NCI-H510A (cell line): ENCODE data around the gene RNU1-2.
"Not testable (repeated sequence)": the region's sequence is repeated elsewhere in the genome, so short reads cannot be mapped to it uniquely, and the experiment has no call there.

Experiments
- DNase-seq: peaks from one replicate; lab custom pipeline; 2025; lab: John Stamatoyannopoulos, UW

RNU1-2 gene

DNA sequence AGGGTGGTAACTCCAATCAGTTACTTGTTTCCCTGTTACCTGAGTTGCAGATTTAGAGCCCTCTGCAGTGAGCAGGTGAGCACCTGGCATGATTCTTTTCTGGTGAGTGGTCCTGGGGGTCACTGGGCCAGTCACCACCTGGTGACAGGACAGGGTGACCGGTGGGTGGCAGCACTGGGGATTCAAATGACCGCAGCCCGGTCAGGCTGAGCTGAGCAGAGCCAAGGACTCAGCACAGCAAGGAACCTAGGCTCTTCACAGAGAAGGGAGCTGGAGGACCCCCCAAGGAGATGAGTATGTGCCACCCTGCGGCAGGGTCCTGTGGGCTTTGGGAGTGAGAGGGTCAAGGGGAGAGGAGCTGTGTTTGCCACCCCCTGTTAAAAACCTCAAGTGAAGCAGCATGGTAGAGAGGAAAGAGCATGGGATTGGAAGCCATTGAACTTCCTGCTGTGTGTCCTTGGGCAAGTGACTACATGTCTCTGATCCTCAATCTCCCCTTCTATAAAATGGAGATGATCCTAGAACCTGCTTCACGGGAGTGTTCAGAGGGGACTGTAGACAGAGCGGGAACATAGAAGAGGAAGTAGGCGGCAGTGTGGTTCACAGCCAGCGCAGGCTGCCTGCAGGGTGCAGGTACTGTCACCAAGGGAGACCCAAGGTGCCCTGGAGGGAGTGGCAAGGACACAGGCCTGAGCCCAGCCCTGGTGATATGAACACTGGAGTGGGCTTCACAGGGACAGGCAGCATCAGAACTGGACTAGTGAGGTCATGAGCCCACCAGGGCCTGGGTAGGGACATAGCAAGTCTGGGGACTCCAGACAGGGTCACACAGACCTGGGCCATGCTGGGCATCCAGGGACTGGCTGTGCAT lies 16.3 kb downstream of the RNU1-2 start:
- DNase-seq, result not testable (repeated sequence)

DNA sequence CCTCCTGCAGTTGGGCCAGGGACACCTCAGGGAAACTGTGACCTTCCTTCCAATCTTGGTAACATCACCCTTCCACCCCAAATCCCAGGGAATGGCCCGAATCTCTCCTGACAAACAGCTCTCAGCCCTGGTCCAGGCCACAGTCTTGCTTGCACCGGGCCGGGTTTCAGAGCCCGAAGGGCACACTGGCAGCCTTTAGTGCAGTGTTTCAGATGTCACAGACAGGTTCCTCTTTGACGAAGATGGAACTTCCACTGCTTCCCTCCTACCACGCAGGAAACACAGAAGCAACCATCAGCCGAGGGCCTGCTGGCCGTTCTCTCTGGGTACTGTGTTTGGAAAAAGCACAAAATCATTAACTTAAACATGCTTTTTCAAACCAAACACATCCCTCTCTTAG lies 17.0 kb downstream of the RNU1-2 start:
- DNase-seq, result not testable (repeated sequence)

DNA sequence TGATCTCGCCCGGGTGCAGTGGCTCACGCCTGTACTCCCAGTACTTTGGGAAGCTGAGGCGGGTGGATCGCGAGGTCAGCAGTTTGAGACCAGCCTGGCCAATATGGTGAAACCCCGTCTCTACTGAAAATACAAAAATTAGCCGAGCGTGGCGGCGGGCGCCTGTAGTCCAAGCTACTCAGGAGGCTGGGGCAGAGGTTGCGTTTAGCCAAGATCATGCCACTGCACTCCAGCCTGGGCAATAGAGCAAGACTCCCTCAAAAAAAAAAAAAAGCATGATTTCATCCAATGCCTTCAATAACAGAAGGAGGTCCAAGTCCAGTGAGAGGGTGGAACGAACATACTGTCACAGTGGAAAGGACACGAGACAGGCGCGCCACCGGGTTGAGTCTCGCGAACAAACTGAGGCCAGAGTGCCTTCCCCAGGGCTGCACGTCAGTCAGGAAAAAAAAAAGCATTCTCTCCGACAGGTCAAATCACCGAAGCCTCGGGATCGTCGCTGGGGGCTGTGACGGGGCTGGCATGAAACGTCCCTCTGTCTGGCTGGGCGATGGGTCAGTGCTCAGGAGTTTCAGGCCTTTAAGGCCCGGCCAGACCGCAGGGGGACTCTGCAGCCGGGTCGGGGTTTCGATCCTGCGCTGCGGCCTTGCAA lies 17.5 kb downstream of the RNU1-2 start:
- DNase-seq, result no peak

DNA sequence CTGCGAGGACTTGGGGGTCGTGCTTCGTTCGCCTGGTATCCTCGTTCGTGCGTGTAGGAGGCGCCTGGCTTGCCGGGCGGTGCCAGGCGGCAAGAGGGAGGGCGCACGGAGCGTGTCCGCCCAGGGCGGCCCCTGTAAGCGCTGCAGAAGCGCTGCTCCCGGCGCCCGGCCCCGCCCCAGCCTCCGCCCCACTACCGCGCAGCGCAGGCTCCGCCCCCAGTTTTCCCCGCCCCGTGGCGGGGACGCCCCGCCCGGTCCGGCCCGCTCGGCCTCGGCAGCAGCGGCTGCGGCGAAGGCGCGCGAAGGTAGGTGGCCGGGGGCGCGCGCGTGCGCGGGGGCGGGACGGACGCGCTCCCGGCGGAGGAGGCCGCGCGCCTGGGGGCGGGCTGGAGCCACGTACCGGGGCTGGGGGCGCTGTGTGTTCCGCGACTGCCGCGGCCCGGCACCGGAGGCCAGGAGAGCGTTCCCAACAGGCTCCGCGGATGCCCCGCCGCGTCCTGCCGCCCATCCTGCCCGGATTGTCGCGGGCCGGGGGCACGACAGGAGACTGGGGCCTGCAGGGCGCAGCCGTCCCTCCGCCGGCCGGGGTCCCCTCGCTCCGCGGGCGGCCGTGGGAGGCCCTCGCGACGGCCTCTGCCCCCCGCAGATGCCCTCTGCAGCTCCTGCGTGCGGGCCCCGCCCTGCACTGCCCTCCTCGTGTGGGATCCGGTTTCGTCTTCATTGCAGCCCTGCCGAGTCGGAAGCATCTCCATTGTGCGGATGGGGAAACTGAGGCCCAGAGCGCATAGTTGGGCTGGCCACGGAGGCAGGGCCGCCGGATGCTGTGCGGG lies 18.3 kb downstream of the RNU1-2 start:
- DNase-seq, result peak; percentile 99

DNA sequence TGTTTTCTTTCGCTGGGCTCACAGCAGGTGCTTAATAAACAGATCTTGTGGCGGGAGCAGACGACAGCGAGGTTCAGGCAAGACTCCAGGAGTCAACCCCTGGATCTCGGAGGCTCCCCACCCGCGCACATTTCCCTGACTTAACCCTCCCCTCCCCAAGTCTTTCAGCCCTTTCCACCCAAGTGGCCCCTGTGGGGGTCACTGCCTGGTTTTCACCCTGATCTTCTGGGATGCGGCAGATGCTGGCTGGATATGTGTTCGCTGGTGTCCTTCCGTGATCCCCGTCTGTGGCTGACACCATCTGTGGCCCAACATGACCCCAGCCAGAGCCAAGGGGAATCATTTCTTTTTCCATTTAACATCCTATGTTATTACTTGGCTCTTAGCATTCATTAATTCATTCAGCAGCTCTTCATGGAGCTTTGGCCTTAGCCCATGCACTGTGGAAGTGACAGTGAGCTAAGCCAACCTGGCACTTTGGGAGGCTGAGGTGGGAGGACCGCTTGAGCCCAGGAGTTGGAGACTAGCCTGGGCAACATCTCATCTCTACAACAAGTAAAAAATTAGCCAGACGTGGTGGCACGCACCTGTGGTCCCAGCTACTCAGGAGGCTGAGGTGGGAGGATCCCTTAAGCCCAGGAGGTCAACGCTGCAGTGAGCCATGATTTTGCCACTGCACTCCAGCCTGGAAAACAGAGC lies 19.3 kb downstream of the RNU1-2 start:
- not testable (repeated sequence) for DNase-seq

DNA sequence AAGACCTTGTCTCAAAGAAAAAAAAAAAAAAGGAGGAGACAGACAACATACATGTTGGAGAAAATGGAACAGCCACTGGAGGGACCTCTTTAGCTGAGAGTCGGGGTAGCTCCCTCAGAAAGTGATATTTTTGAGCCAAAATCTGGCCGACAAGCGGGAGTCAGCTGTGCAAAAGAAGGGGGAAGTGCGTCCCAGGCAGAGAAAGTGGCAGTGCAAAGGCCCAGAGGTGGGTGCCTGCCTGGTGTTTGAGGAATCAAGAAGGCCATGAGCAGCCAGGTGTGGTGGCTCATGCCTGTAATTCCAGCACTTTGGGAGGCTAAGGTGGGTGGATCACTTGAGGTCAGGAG lies 19.8 kb downstream of the RNU1-2 start:
- no peak for DNase-seq

DNA sequence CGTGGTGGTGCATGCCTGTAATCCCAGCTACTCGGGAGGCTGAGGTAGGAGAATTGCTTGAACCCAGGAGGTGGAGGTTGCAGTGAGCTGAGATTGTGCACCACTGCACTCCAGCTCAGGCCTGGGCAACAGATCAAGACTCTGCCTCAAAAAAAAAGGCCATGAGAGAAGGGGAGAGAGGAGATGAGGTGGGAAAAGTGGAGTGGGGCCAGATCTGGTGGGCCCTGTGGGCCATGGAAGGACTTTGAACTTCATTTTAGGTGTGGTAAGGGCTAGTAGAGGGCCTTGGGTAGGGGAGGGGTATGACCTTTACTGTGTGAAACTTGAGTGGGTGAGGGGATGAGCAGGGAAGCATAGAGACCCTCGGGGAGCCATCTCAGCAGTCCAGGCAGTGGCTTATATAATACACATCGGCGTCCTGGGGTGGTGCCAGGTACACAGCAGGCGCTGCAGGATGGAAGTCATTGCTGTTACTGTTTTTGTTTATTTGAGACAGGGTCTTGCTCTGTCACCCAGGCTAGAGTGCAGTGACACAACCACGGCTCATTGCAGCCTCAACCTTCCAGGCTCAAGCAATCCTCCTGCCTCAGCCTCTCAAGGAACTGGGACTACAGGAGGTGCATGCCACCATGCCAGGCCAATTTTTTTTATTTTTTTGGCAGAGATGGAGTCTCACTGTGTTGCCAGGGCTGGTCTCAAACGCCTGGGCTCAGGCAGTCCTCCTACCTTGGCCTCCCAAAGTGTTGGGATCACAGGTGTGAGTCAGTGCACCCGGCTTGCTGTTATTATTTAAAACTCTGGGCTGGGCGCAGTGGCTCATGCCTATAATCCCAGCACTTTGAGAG lies 20.5 kb downstream of the RNU1-2 start:
- not testable (repeated sequence) for DNase-seq

DNA sequence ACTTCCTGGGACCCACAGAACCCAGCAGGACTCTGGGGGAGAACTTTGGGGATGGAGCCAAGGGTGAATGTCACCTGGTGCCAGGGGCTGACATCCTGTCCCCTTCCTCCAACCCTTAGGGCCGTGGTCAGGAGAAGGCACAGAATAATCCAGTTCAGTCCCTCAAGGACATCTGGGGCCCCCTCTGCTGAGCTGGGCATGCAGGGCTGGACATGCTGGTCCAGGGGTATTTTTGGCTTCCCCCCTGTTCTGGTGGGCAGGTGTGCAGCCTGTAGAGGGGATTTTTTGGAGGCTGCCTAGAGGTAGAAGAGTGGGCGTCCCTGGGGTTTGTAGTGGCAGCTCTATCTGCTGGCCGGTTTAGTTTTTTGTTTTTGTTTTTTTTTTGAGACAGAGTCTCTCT lies 22.6 kb downstream of the RNU1-2 start:
- DNase-seq, result no peak

DNA sequence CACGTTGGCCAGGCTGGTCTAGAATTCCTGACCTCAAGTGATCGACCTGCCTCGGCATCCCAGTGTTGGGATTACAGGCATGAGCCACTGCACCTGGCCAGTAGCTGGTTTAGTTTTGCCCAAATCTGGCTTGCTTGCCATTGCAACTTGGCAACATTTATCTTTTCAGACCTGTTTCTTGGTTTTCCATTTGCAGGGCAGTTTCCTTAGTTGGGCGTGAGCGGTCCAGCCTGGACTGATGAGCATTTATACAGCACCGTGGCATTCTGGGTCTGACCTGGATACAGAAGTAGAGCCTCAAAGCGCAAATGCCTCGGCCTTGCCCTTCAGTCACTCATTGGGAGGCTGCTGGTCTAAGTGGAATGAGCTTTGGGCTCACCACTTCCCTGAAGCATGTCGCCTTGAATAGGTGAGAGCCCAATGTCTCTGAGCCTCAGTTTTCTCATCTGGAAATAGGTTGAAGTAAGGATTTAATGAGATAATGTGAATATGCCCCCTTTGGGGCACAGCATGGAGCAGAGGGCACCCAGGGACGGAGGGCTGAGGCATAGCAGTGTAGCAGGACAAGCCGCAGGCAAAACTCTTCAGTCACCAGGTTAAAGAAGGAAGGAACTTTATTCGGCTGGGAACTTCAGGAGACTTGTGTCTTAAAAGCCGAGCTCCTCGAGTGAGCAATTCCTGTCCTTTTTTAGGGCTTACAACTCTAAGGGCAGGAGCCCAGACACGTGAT lies 23.3 kb downstream of the RNU1-2 start:
- DNase-seq, result not testable (repeated sequence)

DNA sequence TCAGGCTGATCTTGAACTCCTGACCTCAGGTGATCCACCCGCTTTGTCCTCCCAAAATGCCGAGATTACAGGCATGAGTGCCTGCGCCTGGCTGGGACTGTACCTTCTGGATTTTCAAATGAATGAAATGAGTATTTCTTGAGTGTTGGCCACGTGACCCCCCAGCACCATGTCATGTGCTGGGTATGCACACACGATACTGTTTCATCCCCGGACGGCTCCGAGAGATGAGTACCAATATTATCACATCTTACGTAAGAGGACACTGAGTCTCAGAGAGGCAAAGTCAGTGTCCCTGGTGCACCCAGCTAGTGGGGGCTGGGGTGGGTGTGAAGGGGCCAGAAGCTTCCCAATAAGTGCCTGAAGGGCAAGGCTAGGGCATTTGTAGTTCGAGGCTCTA lies 25.2 kb downstream of the RNU1-2 start:
- DNase-seq, result no peak

DNA sequence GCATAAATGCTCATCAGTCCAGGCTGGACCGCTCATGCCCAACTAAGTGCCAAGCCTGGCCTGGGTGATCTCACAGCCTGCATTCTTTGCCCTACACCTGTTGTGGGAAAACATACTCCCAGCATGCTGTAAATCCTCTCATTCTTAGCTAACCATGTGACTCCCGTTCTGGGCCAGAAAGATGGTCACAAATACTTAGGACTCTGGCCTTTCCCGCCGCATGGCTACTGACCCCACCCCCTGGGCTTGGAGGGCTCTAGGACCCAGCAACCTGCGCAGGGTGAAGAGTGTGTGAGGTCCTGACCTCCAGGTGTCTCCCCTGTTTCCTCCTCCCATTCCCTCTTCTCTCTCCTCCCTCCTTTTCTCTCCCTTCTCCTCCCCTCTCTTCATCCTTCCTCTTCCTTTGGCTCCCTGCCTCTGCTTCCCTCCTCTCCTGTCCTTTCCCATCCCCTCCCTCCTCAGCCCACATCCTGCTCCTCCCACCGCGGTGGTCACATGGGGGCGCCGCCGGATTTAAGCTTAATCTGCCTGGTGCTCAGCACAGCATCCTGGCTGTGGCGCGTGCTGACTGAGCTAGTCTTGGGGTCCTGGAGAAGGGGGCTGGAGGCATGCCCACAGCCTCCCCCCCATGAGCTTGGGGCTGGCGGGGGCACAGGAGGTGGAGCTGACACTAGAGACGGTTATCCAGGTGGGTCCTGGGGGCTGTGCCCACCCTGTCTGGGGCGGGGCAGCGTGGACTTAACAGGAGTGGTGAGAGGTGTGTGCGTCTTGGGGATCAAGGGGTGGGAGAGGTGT lies 25.8 kb downstream of the RNU1-2 start, which contains the start of gene CROCC:
TSS of gene CROCC (plus strand) at position 541 of the 795 bp plus-strand sequence. CDS start at position 629, 88 bp downstream.
- peak; percentile 79 for DNase-seq

DNA sequence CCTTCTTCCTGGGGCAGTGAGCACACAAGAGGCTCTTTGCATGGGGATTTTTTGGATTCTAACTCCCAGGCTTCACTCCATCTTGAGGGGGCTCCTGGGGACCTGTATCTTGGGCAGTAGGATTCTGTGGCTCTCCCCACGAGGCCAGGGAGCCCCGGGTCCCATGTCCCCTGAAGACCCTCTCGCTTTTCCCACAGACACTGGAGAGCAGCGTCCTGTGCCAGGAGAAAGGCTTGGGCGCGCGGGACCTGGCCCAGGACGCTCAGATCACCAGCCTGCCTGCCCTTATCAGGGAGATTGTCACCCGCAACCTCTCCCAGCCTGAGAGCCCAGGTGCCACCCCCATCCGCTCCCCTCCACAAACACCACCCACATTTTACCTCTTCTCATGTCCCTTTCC lies 26.7 kb downstream of the RNU1-2 start:
- no peak for DNase-seq

DNA sequence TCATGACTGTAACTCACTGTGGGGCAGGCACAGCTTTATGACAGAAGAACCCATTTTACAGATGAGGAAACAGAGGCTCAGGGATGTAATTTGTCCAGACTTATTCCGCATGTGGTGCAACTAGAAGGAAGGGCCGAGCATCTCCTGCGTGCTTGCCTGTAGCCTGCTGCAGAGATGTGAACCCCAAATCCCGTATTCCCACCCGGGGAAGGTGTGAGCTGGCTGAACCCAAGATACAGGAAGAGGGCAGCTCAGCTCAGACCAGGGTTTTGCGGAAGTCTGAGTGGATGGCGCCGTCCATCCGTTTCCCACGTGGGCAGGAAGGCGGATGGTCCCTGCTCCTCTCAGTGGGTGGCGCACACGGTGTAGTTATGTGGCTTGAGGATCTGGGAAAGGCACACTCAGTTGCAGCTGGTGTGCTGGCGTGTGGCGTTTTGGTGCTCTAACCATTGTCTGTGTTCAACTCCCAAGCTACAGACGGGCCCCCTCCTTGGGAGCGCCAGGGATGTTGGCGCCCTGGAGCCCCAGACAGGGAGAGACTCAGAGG lies 27.2 kb downstream of the RNU1-2 start:
- no peak for DNase-seq

DNA sequence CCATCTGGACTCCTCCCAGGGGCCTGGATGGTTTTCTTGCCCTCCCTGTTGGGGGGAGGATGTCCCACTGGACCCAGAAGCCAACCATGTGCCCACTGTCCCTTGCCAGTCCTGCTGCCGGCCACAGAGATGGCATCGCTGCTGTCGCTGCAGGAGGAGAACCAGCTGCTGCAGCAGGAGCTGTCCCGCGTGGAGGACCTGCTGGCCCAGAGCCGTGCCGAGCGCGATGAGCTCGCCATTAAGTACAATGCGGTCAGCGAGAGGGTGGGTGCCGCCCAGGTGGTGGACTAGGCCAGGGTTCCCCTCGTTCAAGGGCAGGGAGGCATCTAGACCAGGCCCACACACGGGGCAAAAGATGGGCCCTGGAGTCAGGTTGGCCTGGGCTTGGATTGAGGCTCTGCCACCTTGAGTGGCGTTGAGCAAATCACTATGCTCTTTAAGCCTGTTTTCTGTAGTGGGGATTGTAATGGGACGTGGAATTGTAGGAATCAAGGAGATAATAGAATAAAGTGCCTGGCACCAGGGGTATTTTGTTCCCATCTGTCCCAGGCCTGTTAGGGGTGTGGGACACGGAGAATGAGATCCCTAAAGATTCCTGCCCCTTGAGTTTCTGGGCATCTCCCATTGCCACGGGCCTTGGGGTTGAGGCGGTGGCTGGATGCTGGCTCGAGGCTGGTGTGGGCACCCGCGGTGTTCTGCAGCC lies 28.6 kb downstream of the RNU1-2 start:
- no peak for DNase-seq

DNA sequence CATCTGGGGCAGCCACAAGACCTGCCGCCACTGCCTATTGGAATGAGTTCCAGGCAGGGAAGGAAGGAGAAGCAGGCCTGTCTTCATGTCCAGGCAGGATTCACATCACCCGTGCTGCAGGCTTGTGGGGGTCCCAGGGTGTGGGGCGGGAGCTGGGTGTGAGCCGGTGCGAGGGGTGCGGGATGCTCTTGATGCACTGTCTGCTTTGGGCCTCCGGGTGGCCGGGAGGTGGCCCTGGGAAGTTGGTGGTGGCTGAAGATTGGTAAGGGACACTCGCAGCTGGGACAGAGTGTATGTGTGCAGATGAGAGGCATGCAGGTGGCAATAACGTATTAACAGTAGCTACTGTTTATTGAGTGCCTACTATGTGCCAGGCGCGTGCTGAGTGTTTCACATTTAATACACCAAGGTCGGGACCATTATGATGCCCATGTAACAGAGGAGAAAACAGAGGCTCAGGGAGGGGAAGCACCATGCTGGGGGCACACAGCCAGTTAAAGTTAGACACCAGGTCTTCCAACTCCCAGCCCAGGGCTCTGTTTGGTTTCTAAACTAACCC lies 29.2 kb downstream of the RNU1-2 start:
- DNase-seq, result no peak

DNA sequence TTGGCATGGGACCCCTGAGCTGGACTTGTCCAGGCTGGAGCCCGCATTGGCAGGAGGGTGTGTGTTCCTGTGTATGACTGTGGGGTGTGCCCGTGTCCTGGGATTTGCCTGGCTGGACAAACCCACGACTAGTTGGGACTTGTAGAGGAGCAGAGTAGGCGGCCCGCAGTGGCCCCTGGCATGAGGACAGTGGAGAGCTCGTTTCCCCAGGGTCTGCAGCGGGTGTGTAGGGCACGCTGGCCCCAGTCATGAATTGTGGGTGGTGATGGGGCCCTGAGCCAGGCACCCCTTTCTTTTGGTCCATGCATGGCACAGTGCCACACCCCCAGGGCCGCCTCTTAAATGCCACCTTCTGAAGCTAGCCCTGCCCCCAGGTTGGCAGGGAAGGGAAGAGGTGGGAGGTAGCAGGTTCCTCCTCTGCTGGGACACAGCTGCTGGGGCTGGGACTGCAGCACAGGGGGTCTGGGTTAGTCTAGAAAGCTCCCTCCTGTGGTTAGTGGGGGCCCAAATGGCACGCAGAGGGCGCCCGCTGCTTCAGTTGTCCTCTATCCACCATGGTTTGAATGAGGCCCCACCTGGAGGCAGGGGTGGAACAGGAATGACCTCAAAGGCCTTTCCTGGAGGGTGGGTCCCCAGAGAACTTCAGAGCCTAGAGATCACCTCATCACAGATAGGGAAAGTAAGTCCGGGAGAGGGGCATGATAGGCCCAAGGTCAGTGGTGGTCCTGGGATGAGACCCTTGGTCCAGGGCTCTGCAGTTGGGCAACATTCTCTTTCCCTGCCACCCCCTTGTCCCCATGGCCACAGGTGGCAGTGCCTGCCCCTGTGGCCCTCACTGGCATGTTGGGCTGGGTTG lies 30.1 kb downstream of the RNU1-2 start:
- DNase-seq, result no peak

DNA sequence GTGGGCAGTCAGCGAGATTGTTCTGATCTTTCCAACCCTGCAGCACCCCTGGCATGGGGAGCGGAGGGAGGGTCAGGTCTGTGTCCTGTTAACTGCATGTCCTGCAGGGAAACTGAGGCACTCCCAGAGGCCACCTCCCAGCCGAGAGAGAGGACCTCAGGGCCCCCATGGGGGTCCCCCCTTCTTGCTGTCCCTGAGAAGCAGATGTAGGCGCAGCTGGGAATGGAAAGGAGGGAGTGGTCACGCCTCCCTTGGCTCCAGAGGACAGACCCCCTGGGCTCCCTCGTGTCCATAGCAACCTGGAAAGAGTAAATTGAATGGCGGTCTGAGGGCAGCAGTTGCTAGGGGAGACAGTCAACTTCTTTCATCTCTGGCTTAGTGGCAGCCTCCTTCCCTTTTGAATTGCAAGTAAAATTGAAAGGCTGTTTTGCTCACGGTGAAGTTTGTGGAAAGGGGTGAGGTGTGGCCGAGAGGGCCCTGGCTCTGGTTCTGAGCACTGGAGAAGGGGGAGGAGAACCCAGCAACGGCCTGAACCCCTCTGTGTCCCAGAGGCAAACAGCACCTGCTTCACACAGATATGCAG lies 30.8 kb downstream of the RNU1-2 start:
- no peak for DNase-seq
